Mucosa of gallbladder (tissue), 1 donor: ENCODE data around the gene BTBD6. TPM values are rescaled to one million over a fixed set of nuclear protein-coding genes. Genes with fewer than 3 reads are reported as not detected.
A peak's percentile ranks its signal among the peaks of the same experiment; 100 is the strongest.
"Not testable (repeated sequence)": the region's sequence is repeated elsewhere in the genome, so short reads cannot be mapped to it uniquely, and the experiment has no call there.

ENCODE experiments used
- DNase-seq: peaks from one replicate; pipeline ENCODE4 v3.0.0-alpha.2; 2020; ENCODE audit warnings: low spot score
- total RNA-seq: library from RNA; stranded (reverse); gene quantifications from one replicate; pipeline ENCODE4 v1.2.1, GENCODE V29; 2021
- donor health status: DM: no; HTN: no; CAD: no.

The BTBD6 gene
- total RNA-seq, 1 donor from 2014 or later, result 50.8 TPM

DNA sequence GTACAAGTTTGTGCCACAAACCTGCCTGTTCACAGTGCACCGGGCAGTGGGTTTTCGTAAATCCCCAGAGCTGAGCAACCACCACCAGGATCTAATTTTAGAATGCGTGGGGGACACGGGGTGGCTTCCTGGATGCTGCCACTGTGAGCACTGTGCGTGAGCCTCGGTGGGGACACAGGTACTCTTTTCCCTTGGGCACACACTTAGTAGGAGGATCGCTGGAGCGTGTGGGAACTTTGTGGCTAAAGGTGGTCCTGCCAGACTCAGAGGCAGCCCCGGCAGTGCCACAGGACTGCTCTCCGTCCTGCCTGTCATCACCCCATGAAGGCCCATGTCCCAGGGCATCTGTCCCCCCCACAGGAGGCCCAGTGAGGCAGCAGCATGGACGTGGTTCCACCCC, 21.1 kb downstream of the BTBD6 start:
- no peak for DNase-seq

DNA sequence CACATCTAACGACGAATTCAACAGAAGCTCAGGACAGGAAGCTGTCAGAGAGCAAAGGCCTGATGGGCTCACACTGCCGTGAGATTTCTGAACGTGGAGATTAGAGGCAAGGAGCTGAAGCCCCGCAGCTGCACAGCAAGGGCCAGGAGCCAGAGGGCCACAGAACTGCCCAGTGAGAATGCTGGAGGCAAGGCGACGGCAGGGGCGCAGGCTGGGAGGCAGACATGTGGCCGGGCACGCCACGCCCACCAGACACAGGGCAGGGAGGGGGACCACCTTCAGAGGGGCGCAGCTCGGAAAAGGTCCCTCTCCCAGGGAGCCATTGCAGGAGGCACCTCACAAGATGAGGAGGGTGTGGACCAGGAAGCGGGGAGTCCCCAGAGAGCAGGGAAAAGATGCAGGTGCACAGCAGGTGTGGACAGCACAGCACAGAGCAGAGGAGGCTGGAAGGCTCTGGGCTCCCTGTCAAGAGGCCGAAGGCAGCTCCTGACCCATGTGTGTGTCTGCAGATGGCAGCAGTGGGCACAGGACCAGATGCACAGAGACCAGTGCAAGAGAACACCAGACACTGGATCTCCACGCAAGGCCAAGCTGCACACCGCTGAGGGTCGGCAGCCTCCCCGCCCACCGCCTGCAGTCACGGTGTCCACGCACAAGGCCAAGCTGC, 23.0 kb downstream of the BTBD6 start:
- DNase-seq, result no peak

DNA sequence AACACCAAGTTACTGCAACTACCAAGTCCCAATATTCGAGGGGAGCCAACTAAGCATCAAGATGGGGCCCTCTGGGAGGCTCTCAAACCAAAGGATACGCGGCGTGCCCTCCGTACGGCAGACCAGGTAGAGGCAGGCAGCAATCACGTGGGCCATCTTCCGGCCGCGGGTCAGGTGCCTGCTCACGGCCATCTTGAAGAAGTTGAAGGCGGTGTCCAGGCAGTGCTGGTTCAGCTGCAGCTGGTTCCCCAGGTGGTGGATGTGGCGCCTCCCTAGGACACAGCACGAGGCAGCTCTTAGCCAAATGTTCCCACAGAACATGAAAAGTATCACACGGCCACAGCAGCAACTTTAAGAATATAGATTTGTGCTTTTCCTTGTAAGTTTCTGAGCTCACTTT, 24.3 kb downstream of the BTBD6 start:
- no peak for DNase-seq

DNA sequence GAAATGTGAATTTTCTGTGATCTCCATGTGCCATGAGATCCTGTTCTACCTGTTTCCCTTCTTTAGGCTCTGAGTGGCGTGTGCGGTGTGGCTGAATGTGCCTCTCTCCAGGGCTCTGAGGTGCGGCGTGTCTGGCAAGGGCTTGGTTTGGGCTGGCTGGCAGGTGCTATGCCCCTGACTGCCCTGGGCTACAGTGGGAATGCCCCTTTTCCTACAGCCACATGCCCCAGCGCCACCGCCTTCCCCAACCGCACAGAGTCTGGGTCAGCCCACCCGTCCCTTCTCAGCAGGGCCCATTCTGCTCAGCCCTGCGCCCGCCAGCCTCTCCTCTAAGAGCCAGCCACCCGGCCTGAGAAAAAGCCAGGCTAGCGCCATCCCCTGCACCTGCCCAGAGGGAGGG, 24.7 kb downstream of the BTBD6 start:
- no peak for DNase-seq

DNA sequence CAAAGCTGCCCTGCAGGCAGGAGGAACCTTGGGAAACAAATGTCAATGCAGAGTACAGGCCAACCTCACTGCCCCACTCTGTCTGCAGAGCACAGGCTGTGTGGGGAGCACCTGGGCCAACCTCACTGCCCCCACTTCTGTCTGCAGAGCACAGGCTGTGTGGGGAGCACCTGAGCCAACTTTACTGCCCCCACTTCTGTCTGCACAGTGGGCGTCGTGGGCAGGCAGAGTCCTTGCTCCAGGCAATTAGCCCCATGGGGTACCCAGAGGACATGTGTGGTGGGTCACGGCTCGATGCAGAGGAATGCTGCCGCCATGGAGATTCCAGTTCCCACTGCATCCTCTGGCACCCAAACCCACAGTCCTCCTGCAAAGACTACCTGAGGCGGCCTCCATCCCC, 26.3 kb downstream of the BTBD6 start:
- DNase-seq, result no peak

DNA sequence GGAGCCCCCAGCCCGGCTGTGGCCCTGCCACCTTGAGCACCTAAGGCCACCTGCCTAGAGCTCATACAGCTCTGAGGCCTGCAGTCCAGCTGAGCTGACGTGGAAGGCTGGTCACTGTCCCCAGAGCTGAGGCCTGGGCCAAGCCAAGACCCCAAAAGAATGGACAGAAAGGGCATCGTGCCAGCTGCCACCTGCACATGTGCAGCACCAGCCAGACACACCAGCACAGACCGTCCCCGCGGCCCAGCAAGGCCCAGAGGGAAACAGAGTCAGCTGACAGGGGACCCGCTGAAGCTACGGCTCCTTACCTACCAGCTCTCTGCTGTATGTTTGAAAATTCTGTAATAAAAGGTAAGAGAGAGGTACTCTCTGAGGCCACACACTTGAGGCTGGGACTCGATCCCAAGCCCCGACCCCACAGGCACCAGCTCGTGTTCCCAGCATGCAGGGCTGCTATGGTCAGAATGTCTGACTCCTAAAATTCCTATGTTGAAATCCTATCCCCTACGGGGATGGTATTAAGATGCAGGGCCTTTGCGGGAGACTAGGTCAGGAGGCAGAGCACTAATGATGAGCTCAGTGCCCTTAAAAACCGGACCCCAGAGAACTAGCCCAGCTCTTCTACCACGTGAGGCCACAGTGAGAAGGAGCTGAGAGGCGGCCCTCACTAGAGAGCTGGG, 27.1 kb downstream of the BTBD6 start:
- DNase-seq, result no peak

DNA sequence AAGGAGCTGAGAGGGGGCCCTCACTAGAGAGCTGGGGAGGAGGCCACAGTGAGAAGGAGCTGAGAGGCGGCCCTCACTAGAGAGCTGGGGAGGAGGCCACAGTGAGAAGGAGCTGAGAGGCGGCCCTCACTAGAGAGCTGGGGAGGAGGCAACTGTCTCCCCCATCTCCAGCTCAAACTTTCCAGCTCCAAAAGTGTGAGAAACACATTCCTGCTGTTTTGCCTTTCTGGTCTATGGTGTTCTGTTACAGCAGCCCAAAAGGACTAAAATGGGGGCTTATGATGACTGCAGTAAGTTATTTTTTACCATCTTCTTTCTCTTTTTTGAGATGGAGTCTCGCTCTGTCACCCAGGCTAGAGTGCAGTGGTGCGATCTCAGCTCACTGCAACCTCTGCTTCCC, 29.1 kb downstream of the BTBD6 start:
- not testable (repeated sequence) for DNase-seq

DNA sequence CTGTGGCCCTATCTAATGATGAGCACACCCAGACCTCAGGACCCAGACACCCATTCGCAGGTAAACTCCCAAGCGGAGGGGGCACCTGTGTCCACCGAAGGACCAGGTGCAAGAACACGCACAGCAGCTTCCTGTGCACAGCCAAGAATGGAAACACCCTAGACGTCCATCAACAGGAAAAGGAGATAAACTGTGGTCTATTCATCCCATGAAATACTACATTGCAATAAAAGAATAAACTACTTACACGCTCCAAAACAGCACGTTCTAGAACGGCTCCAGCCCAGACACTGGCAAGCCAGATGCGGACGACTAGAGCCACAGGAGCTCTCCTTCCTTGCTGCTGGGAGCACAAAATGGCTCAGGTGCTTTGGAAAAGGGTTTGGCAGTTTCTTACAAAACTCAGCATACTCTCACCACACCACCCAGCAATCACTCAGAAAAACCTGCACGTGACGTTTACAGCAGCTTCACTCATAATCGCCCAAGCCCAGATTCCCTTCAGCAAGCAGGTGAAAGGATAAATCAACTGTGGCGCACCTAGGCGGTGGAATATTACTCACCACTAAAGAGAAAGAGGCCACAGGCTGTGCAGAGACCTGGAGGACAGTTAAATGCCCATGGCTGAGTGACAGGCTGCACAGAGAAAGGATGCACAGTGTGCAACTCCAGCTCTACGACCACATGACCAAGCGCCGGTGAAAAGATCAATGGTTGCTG, 31.5 kb downstream of the BTBD6 start:
- DNase-seq, result no peak

DNA sequence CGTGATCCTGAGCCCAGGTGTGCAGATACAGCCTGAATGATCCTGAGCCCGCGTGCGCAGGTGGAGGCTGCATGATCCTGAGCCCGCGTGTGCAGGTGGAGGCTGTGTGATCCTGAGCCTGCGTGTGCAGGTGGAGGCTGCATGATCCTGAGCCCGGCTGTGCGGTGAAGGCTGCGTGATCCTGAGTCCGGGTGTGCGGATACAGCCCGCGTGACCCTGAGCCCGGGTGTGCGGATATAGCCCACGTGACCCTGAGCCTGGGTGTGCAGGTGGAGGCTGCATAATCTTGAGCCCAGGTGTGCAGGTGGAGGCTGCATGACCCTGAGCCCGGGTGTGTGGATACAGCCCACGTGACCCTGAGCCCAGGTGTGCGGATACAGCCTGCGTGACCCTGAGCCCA, 32.2 kb downstream of the BTBD6 start:
- DNase-seq, result no peak

DNA sequence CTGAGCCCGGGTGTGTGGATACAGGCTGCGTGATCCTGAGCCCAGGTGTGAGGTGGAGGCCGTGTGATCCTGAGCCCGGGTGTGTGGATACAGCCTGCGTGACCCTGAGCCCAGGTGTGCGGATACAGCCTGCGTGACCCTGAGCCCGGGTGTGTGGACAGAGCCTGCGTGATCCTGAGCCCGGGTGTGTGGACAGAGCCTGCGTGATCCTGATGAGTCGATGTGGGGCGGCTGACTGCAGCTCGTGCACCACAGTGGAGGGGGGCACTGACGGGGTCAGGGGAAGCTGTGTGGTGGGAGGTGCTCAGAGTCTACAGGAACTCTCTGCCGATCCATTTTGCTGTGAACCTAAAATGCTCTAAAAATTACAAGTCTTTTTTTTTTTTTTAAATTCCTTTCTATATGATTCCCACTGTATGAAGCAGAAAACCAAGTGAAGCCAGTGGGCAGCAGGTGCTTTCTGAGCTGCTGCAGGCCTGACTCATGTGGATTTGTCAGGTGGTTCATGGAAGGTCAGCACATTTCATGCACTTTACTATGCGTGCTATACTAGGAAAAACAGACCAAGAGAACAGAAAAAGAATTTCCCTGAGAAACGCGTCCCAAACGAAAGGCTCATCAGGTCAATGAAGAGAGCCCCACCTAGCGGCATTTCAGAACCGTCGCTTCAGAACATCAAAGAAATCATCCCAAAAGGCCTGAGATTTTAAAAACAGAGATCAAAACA, 33.2 kb downstream of the BTBD6 start:
- peak; percentile 27 for DNase-seq

DNA sequence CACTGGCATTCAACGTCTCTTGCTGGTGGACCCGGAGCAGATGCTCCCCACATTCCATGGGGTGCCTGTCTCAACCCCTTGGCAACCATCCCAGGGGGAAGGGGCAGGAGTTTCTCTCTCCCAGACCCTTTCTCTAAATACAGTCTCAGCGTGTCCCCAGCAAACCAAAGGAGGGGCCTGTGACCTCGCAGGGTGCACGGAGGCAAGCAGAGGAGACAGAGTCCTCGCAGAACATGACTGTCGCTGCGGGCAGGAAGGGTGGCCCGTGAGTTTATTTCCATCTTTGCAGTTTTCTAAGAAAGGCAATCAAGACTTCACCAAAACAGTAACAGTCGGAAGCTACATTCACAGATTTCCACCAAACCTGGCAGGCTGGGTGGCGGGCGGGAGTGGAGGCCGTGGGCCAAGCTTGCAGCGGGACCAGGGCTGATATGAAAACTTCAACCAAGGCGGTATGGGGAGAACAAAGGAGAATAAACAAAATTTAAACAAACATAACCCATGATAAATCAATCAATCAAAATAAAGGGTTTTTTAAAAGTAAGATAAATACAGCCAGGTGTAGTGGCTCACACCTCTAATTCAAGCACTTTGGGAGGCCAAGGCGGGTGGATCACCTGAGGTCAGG, 33.9 kb downstream of the BTBD6 start:
- DNase-seq, result no peak

DNA sequence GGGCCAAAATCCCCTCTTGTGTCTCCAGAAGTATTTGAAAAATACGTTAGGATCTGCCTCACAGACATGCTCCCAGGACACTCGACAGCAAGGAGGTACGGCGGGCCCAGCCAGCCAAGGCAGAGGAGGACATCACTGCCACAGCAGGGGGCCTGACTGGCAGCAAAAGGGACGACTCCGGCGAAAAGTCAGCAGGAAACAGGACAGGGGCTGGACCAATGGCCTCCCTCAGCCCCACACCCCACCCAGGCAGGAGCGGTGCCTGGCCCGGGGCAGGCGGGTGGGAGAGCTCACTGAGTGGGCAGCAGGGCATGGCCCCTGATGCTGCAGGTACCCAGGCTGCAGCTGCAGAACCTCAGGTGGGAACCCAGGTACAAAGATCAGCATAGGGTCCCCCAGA, 34.7 kb downstream of the BTBD6 start:
- DNase-seq, result no peak

DNA sequence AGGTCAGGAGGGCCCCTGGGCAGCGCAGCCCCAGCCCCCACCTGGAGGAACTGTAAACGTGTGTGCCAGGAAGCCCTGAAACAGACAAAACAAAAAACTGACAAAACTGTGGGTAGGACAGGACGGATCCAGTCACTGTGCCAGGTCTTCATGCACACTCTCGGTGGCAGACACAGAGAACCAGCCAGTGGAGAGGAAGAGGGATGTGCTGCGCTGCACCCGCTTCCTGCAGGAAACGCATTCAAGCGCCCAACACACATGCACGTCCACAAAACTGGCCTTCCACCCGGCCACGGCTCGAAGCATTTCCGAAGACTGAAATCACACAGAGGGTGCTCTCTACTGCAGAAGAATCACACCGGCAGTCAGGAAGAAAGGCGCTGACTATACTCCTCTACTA, 35.6 kb downstream of the BTBD6 start:
- no peak for DNase-seq

DNA sequence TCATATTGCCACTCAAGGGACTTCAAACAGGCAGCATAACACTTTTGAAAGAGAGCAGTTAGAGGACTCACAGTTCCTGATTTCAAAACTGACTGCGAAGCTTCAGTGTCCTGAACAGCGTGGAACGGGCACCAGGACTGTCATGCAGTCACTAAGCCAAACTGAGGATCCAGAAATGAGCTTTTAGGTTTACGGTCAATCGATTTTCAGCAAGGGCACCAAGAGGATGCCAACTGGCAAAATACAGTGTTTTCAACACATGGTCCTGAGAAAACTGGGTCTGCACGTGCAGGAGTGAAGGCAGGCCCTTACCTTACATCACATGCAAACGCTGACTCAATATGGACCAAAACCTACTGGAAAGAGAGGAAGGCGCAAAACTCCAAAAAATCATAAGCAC, 36.8 kb downstream of the BTBD6 start:
- no peak for DNase-seq

DNA sequence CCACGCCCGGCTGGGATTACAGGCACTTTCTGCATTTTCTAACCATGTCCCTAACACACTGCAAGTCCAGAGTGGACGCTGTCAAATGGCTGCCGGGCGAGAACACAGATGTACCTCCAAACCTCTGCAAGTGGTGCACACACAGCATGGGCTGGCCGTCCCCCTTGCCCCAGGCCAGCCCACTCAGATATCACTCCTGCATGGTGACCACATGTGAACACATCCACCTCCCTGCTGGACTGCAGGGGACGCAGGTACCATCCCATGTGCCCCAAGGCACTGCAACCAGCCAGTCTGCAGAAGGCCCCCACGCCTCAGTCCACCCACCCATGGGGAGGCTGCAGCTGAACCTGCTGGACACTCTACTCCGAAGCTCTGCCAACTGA, 38.4 kb downstream of the BTBD6 start:
- no peak for DNase-seq

DNA sequence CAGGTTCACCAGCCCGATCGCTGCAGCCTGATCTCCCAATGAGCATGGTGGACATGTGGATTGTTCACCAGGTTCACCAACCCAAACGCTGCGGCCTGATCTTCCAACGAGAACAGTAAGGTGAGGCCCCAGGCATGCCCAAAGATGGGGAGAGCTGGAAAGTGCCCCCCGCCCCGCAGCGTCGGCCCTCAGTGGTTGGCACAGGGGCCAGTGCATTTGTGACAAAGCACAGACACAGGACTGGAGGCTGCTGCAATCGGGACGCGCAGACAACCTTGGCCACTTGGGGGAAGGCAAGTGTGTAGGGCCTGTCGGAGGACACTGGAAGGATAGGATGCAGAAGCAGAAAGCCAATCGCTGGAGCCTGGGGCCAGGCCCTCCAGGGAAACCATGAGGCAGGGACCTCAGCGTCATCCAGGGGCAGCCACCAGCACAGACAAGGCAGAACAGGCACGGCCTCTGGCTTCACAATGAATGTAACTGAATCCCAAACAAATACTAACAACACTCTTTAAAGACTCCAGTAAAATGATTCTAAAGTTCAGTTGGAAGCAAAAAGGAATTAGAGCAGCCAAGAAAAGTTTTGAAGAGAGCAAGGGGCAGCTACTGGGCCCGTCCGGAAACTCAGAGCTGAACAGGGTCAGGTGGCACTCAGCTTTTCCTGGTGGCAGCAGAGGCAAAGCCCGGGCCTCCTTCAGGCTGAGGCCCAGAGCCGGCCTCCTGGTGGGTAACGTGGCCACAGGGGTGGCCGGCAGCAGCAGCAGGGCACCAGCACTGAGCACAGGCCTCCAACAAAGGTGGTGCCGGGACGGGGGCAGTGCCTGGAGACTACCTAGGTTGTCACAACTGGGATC, 39.1 kb downstream of the BTBD6 start:
- no peak for DNase-seq

DNA sequence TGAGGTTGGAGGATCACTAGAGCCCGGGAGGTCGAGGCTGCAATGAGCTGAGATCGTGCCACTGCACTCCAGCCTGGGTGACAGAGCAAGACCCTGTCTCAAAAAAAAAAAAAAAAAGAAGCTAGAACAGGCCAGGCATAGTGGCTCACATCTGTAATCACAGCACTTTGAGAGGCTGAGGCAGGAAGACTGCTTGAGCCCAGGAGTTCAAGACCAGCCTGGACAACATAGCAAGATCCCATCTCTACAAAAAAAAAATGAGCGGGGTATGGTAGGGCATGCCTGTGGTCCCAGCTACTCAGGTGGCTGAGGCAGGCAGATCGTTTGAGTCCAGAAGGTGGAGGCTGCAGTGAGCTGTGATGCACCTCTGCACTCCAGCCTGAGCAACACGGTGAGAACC, 40.6 kb downstream of the BTBD6 start:
- not testable (repeated sequence) for DNase-seq

DNA sequence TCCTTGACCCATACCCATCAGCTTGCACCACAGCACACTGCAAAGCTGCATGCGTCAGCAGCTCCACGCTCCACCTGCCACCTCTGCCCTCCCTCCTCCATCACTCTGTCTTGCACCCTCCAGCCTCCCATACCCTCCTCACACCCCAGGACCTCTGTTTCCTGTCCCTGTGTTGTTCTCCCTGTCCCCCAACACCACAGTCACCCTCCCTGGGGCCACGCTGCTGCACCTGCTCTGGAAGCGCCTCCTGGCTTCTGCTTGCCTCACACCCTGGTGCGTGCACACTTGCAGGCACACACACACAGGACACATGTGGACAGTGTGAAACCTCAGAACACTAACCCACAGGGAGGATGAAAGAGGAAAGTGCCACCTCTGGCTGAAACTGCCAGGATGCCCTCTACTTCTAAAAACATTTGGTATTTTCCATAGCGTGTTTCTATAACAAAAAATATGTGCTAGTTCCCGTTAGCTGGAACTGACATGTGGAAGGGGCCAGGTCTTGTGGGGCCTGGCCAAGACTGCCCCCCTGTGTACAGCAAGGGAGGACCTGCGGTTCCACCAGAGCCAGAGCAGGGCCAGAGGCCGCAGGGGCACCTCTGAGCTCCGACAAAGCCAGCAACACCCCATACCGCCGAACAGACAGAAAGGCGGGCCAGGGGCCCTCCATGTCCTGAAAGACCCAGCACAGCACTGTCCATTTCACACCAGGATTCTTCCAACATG, 42.5 kb downstream of the BTBD6 start:
- DNase-seq, result no peak

DNA sequence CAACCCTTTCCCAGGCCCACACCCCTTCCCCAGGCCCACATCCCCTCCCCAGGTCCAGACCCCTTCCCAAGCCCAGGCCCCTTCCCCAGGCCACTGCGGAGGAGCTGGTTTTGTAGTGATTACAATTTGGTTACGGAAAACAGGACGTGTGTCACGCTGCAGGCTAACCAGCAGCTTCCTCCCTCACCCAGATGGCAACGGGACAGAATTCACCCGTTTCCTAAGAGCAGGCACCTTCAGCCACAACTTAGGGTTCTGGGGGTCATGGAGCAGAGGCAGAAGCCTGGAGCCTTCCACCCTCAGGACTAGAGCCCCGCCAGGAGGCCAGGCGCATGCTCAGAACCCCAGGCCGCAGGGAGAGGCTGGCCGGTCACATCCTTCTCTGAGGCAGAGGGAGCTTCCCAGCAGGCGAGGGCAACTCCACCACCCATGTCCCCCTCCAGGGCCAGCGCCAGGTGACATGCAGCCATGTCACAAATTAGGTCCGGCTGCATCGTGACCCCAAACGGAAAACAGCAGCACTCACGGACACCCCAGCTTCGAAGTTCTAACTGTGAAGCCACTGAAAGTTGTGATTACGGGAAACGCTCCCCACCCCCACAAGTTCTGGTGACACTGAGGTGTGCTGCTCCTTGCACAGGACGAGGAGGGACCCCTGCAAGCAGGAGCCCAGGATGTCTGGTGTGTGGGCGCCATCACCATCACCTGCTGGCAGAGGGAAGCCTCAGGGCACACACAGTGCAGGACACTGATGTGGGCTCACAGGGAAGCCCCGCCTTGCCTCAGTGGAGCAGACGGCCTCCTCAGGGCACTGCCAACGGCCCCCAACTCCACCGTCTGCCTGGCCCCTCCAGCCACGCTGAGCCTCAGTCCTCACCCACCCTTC, 44.7 kb downstream of the BTBD6 start:
- no peak for DNase-seq
